Activated naive CD8-positive, alpha-beta T cell treated with anti-CD3 and anti-CD28 coated beads for 36 hours (primary cell): ENCODE results near the gene KCNE5. TPM values are rescaled to one million over a fixed set of nuclear protein-coding genes. Genes with fewer than 3 reads are reported as not detected.
"Not testable (repeated sequence)": the region's sequence is repeated elsewhere in the genome, so short reads cannot be mapped to it uniquely, and the experiment has no call there.

Source experiments
- DNase-seq: peaks from one replicate; pipeline ENCODE4 v3.0.0; 2021
- H3K27ac Mint-ChIP-seq: one replicate; pipeline ENCODE4 v1.8.0; 2022; ENCODE audit warnings: mild to moderate bottlenecking, moderate library complexity, mixed read lengths
- H3K27me3 Mint-ChIP-seq: one replicate; pipeline ENCODE4 v1.8.0; 2022; ENCODE audit warnings: mild to moderate bottlenecking, mixed read lengths
- H3K36me3 Mint-ChIP-seq: one replicate; pipeline ENCODE4 v1.8.0; 2021; ENCODE audit warnings: mild to moderate bottlenecking, mixed read lengths
- H3K4me1 Mint-ChIP-seq: one replicate; pipeline ENCODE4 v1.8.0; 2021; ENCODE audit warnings: mixed read lengths
- H3K4me3 Mint-ChIP-seq: one replicate; pipeline ENCODE4 v1.8.0; 2022; ENCODE audit warnings: mild to moderate bottlenecking, moderate library complexity, mixed read lengths
- H3K9me3 Mint-ChIP-seq: one replicate; pipeline ENCODE4 v1.8.0; 2022; ENCODE audit warnings: mixed read lengths
- total RNA-seq, 2 experiments: library from RNA; stranded (reverse); gene quantifications; one replicate each; pipeline ENCODE4 v1.2.3, GENCODE V29; 2021

The KCNE5 gene, protein sequence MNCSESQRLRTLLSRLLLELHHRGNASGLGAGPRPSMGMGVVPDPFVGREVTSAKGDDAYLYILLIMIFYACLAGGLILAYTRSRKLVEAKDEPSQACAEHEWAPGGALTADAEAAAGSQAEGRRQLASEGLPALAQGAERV
- under 1 TPM; 0.14 to 0.42 TPM for total RNA-seq

DNA sequence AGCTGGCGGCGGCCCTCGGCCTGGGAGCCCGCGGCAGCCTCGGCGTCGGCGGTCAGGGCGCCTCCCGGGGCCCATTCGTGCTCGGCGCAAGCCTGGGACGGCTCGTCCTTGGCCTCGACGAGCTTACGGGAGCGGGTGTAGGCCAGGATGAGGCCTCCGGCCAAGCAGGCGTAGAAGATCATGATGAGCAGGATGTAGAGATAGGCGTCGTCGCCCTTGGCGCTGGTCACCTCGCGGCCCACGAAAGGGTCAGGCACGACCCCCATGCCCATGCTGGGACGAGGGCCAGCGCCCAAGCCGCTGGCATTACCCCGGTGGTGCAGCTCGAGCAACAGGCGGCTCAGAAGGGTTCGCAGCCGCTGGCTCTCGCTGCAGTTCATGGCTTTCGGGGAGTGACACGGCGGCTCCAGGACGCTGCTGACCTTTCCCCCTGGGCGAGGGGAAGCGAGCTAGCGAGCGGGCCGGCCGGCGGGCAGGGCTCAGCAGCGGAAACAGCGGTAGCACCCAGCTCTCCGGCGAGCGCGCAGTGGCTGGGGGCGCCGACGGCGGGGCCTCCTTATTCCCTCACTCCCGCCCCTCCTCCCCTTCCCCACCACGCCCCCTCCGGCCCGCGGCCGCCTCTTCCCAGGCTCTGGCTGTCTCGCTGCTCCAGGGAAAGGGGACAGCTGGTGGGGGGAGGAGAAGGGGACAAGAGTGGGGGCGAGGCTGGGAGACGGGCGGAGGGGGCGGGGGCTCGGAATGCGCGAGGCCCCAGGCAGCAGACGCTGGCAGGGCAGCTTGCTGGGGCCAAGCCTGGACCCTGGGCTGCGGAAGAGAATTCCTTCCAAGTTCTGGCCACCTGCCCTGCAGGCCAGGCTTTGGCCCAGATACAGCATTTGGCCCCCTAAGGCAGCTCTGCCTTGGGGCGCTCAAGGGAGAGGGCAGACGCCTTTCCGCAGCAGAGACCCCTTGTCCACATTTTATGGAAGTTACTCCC is at the start of gene KCNE5:
TSS of gene KCNE5 (minus strand) at position 532 of the 976 bp plus-strand sequence. CDS start at position 380, 152 bp downstream.
- no peak for DNase-seq
- Mint-ChIP-seq H3K27me3 (no peaks in the 10 kb centered on the region), H3K4me1 (peaks cover 5% of the 10 kb centered on the region), H3K9me3 (no peaks in the 10 kb centered on the region), H3K27ac (no peak within 1 kb of the TSS), H3K36me3 (peaks cover 13% of the 10 kb centered on the region), H3K4me3 (no peak within 1 kb of the TSS)

DNA sequence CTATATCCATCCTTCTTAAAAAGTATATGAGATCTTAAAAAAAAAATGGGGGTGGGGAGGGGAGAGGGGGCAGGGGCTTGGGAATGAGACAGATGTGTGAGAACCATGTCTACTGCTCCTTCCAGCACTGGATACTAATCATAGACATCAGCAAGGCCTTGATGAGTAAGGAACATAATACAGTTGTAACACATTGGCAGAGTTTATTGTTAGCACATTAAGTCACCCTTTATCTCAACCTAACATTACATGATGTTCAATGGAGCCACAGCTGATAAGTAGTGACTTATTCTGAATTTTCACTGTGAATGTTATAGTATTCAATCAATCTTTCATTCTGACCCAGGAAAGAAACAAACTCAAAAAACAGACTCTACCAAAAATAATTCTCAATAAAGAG is 47.3 kb upstream of the KCNE5 start:
- Mint-ChIP-seq H3K9me3 (peaks cover 2% of the 10 kb centered on the region), H3K4me3 (no peak overlapping the region), H3K27me3 (no peaks in the 10 kb centered on the region), H3K27ac (no peak overlapping the region), H3K4me1 (no peaks in the 10 kb centered on the region), H3K36me3 (peaks cover 26% of the 10 kb centered on the region)
- DNase-seq, result no peak

DNA sequence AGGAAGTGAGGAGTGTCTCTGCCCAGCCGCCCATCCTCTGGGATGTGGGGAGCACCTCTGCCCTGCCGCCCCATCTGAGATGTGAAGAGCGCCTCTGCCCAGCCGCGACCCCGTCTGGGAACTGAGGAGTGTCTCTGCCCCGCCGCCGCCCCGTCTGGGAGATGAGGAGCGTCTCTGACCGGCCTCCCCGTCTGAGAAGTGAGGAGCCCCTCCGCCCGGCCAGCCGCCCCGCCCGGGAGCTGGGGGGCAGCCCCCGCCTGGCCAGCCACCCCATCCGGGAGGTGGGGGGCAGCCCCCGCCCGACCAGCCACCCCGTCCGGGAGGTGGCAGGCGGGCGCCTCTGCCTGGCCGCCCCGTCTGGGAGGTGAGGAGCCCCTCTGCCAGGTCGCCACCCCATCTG is 46.2 kb upstream of the KCNE5 start:
- H3K27me3 Mint-ChIP-seq, H3K27ac Mint-ChIP-seq, H3K4me1 Mint-ChIP-seq, H3K4me3 Mint-ChIP-seq, H3K9me3 Mint-ChIP-seq, DNase-seq: not testable (repeated sequence)
- peaks cover 29% of the 10 kb centered on the region for H3K36me3 Mint-ChIP-seq

DNA sequence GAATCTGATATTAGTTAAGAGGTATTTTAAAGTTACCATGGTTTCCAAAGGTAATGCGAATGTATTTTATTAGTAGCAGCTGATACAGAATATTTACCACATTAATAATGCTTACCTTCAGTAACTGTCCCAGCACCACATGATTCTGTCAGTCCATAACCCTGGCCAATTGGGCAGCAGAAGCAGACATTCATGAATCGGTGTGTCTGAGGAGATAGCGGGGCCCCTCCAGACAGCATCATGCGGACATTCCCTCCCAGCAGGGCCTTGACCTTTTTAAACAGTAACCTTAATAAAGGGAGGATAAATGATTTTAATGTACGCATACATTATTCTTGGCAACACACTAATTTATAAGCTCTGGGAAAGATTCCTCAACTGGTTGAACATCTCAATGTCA is 43.0 kb upstream of the KCNE5 start:
- H3K9me3 Mint-ChIP-seq, result peaks cover 2% of the 10 kb centered on the region
- H3K4me3 Mint-ChIP-seq, result no peak overlapping the region
- no peaks in the 10 kb centered on the region for H3K4me1 Mint-ChIP-seq
- DNase-seq, result no peak
- peaks cover 32% of the 10 kb centered on the region for H3K36me3 Mint-ChIP-seq
- H3K27me3 Mint-ChIP-seq, result no peaks in the 10 kb centered on the region
- no peak overlapping the region for H3K27ac Mint-ChIP-seq

DNA sequence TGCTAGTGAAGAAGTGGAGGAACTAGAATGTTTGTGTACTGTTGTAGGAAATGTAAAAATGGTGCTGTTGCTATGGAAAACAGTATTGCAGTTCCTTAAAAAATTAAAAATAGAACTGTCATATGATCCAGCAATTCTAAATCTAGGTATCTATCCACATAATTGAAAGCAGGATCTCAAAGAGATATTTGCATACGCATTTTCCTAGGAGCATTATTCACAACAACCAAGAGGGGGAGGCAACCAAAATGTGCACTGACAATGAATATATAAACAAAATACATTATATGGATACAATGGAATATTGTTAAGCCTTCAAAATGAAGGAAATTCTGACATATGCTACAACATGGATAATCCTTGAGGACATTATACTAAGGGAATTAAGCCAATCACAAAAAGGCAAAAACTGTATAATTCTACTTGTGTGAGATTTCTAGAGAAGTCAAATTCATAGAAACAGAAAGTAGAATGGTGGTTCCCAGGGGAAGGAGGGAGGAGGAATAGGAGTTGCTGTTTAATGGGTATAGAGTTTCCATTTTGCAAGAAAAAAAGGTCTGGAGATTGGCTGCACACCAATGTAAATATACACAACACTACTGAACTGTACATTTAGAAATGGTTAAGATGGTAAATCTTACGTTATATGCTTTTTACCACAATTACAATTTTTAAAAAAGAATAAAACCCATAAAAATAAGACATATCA is 35.6 kb upstream of the KCNE5 start:
- Mint-ChIP-seq H3K4me3 (no peak overlapping the region), H3K27ac (no peak overlapping the region), H3K9me3 (peaks cover 3% of the 10 kb centered on the region), H3K36me3 (peaks cover 53% of the 10 kb centered on the region), H3K27me3 (no peaks in the 10 kb centered on the region), H3K4me1 (no peaks in the 10 kb centered on the region)
- DNase-seq, result no peak

DNA sequence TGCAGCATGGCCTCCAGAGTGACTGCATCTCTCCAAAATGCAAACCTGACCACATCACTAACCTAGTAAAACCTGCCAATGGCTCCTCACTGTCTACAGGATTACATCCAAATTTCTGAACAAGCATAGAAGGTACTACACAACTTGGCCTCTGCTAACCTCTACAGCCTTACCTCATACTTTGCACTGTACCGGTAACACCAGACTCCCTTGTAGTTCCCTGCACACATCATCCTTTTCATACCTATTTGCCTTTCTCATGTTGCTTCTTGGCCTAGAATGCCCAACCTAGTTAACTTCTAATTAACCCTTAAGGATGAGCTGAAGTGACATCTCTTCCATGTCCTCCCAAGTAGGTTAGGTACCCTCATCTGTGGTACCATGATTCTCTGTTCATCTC is 33.4 kb upstream of the KCNE5 start:
- DNase-seq, result no peak
- H3K27ac Mint-ChIP-seq, result no peak overlapping the region
- peaks cover 59% of the 10 kb centered on the region for H3K36me3 Mint-ChIP-seq
- H3K27me3 Mint-ChIP-seq, result no peaks in the 10 kb centered on the region
- no peak overlapping the region for H3K4me3 Mint-ChIP-seq
- H3K4me1 Mint-ChIP-seq, result no peaks in the 10 kb centered on the region
- H3K9me3 Mint-ChIP-seq, result peaks cover 5% of the 10 kb centered on the region

DNA sequence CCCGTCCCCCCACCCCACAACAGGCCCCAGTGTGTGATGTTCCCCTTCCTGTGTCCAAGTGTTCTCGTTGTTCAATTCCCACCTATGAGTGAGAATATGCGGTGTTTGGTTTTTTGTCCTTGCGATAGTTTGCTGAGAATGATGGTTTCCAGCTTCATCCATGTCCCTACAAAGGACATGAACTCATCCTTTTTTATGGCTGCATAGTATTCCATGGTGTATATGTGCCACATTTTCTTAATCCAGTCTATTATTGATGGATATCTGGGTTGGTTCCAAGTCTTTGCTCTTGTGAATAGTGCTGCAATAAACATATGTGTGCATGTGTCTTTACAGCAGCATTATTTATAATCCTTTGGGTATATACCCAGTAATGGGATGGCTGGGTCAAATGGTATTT is 32.4 kb upstream of the KCNE5 start:
- not testable (repeated sequence) for H3K27ac Mint-ChIP-seq, DNase-seq, H3K27me3 Mint-ChIP-seq, H3K4me3 Mint-ChIP-seq, H3K9me3 Mint-ChIP-seq, H3K4me1 Mint-ChIP-seq
- peaks cover 54% of the 10 kb centered on the region for H3K36me3 Mint-ChIP-seq

DNA sequence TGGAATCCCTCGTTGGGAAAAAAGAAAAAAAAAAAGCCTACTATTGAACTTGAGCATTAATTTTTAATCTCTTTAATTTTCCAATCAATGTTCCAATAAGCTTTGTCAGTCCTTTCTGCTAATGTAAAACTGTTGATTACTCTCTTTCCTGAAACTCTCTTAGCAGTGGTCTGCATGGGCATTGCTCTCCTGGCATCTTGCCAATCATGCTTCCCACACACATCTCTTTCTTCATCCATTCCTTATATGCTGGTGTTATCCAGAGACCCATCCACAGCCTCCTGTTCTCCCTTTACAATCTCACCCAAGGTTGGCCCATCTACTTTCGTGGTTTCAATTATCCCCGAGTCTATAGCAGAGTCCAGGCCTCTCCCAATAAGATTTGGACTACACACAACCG is 31.8 kb upstream of the KCNE5 start:
- H3K27me3 Mint-ChIP-seq, result no peaks in the 10 kb centered on the region
- DNase-seq, result no peak
- no peak overlapping the region for H3K4me3 Mint-ChIP-seq
- H3K9me3 Mint-ChIP-seq, result peaks cover 5% of the 10 kb centered on the region
- no peaks in the 10 kb centered on the region for H3K4me1 Mint-ChIP-seq
- H3K27ac Mint-ChIP-seq, result no peak overlapping the region
- peaks cover 52% of the 10 kb centered on the region for H3K36me3 Mint-ChIP-seq

DNA sequence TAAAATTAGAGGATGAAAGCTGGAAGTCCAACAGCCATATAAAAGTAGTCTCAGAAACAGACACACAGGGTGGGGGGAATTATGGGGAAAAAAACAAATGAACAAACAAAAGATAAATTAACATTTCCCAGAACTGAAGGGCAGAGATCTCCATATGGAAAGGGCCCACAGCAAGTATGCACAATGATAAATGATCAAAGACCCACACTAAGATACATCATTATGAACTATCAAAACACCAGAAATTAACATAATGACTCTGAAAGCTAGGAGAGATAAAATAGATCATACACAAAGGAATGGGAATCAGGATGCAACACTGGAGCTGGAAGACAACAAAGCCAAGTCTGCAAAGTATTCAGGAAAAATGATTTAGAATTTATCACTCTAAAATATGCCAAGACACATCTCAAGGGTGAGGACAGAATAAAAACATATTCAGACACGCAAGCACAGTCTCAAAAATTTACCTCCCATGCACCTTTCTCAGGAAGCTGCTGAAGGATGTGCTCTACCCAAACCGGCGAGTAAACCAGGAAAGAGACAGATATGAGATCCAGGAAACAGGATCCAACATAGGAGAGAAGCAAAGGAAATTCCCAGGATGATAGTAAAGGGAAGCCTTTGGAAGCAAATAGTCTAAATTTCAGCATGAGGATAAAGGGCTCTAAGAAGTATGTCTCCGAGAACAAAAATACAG is 30.7 kb upstream of the KCNE5 start:
- DNase-seq, result no peak
- Mint-ChIP-seq H3K27me3 (no peaks in the 10 kb centered on the region), H3K4me3 (no peak overlapping the region), H3K4me1 (no peaks in the 10 kb centered on the region), H3K36me3 (peaks cover 52% of the 10 kb centered on the region), H3K27ac (no peak overlapping the region), H3K9me3 (peaks cover 5% of the 10 kb centered on the region)

DNA sequence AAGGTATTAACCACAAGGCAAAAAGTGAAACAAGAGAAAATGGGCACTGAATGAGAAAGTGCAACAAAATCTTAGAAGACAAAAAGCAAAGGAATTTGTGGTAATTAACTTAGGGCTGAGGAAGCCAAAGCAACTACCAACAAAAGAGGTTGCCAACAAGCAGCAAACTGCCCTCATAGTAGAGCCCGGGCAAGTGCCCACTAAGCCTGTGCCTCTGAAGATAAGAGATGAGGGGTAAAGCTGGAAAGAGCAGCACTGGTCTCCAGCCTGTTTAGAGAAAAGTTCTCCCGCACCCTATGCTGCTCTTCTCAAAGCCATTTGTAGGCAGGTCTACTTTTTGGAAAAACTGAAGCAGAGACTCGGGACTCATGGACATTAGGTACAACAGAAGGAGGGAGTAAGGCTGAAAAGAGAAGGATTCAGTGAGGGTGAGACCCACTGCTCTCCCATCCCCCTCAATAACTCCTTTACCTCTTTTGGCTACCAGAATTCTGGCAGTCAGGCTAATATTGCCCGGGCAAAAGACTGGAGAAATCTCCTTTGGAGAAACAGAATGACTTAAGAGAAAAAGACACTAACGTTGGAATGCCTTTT is 29.6 kb upstream of the KCNE5 start:
- Mint-ChIP-seq H3K27me3 (no peaks in the 10 kb centered on the region), H3K4me1 (no peaks in the 10 kb centered on the region), H3K4me3 (no peak overlapping the region), H3K9me3 (peaks cover 5% of the 10 kb centered on the region), H3K27ac (no peak overlapping the region), H3K36me3 (peaks cover 42% of the 10 kb centered on the region)
- no peak for DNase-seq

DNA sequence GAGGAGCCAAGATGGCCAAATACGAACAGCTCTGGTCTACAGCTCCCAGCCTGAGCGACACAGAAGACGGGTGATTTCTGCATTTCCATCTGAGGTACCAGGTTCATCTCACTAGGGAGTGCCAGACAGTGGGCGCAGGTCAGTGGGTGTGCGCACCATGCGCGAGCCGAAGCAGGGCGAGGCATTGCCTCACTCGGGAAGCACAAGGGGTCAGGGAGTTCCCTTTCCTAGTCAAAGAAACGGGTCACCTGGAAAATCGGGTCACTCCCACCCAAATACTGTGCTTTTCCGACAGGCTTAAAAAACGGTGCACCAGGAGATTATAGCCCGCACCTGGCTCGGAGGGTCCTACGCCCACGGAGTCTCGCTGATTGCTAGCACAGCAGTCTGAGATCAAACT is 19.7 kb upstream of the KCNE5 start:
- DNase-seq, H3K27ac Mint-ChIP-seq, H3K9me3 Mint-ChIP-seq, H3K4me1 Mint-ChIP-seq, H3K4me3 Mint-ChIP-seq, H3K27me3 Mint-ChIP-seq: not testable (repeated sequence)
- H3K36me3 Mint-ChIP-seq, result peaks cover 12% of the 10 kb centered on the region

DNA sequence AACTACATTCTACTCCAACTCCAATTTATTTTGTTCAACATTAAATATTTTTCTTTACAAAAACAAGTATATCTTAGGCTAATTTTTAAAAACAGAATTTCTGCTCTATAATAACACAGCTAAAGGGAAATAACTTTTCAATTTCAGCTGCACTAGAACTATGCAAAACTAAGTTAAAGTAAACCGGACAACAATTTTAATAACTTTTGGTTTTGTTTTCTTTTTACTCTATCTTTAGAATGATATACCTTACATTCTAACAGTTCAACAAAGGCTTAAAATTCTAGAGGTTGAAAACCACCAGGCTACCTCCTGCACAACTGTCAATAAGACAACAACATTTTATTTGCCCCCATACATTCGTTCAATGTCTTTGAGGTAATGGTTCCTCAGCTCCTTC is 18.7 kb upstream of the KCNE5 start:
- Mint-ChIP-seq H3K9me3 (no peaks in the 10 kb centered on the region), H3K36me3 (peaks cover 17% of the 10 kb centered on the region), H3K27ac (peak overlapping the region; percentile 38), H3K4me1 (peaks cover 4% of the 10 kb centered on the region), H3K27me3 (no peaks in the 10 kb centered on the region), H3K4me3 (no peak overlapping the region)
- DNase-seq, result no peak

DNA sequence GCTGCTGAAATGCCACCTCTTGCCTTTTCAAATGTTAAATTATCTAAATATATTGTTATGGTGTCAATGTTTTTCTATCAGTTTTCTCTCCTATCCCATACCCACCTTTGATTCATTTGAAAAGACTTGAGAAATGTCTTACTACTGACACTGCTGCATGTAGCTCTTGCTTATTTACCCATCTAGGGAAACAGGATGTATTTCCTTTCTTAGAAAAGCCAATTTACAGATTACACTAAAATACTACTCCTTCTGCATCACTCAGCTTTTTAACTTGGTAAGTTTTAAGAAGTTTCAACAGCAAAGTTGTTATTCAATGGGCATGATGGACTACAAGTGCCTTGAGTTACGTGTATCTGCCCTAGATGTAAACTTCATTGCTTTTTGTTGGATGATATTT is 13.2 kb upstream of the KCNE5 start:
- no peak overlapping the region for H3K27ac Mint-ChIP-seq
- no peaks in the 10 kb centered on the region for H3K9me3 Mint-ChIP-seq
- H3K27me3 Mint-ChIP-seq, result no peaks in the 10 kb centered on the region
- H3K4me3 Mint-ChIP-seq, result no peak overlapping the region
- no peak for DNase-seq
- peaks cover 10% of the 10 kb centered on the region for H3K36me3 Mint-ChIP-seq
- H3K4me1 Mint-ChIP-seq, result no peaks in the 10 kb centered on the region

DNA sequence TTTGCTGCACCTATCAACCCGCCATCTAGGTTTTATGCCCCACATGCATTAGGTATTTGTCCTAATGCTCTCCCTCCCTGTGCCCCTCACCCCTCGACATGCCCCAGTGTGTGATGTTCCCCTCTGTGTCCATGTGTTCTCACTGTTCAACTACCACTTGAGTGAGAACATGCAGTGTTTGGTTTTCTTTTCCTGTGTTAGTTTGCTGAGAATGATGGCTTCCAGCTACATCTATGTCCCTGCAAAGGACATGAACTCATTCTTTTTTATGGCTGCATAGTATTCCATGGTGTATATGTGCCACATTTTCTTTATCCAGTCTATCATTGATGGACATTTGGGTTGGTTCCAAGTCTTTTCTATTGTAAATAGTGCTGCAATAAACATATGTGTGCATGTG is 12.5 kb upstream of the KCNE5 start:
- not testable (repeated sequence) for H3K36me3 Mint-ChIP-seq, DNase-seq, H3K27ac Mint-ChIP-seq, H3K4me1 Mint-ChIP-seq, H3K27me3 Mint-ChIP-seq, H3K4me3 Mint-ChIP-seq, H3K9me3 Mint-ChIP-seq

DNA sequence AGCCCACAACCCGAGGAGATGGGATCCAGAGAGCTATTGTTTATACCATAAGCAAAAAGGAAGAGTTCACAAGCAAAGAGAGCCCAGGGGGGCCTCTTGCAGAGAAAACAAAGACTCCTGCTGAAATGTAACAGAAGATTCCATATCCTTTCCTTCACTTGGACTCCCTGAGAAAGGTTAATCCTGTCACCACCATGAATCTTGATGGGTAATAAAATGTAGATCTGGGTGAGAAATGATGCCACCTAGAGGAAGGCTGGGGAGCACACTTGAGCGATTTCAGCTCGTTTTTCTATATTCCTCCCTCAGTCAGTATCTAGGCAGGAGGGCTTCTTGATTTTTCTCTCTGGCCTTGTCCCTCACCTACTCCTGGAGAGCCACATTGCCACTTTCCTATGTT is 10.2 kb upstream of the KCNE5 start:
- H3K4me1 Mint-ChIP-seq, result no peaks in the 10 kb centered on the region
- H3K27me3 Mint-ChIP-seq, result no peaks in the 10 kb centered on the region
- H3K9me3 Mint-ChIP-seq, result no peaks in the 10 kb centered on the region
- no peak overlapping the region for H3K27ac Mint-ChIP-seq
- H3K4me3 Mint-ChIP-seq, result no peak overlapping the region
- peaks cover 7% of the 10 kb centered on the region for H3K36me3 Mint-ChIP-seq
- no peak for DNase-seq
